Keratinocyte (primary cell): ENCODE results near the gene NEK9. TPM values are rescaled to one million over a fixed set of nuclear protein-coding genes. Genes with fewer than 3 reads are reported as not detected.

Source experiments
- DNase-seq: peaks from one replicate; pipeline ENCODE4 v3.0.0-alpha.2; 2011; ENCODE audit warnings: low read depth, missing footprints, low spot score
- FAIRE-seq: peaks from 2 replicates; lab custom pipeline; 2011; peaks lifted over from hg19 to GRCh38; lab: Jason Lieb, UNC
- H2AFZ ChIP-seq: 2 replicates; pipeline ENCODE4 v1.6.0; 2012; ENCODE audit warnings: low read length, control low read depth, inconsistent platforms; ENCODE audit not compliant: control insufficient read depth
- H3K27ac ChIP-seq: 2 replicates; pipeline ENCODE4 v1.5.1; 2011; ENCODE audit warnings: low read length; ENCODE audit not compliant: control insufficient read depth, insufficient read depth
- H3K27me3 ChIP-seq: 3 replicates; pipeline ENCODE4 v1.6.0; 2011; ENCODE audit warnings: low read length; ENCODE audit not compliant: control insufficient read depth, insufficient read depth; ENCODE audit errors: extremely low read depth
- H3K36me3 ChIP-seq, 2 experiments: 2 replicates in 1 of 2; 3 replicates in 1 of 2; pipeline ENCODE4 v1.5.1; 2011; ENCODE audit warnings: low read length in 2 of 2, mild to moderate bottlenecking in 1 of 2; ENCODE audit not compliant: control insufficient read depth in 2 of 2, insufficient read depth in 2 of 2; ENCODE audit errors: extremely low read depth in 1 of 2
- H3K4me1 ChIP-seq: 3 replicates; pipeline ENCODE4 v1.5.1; 2011; ENCODE audit warnings: low read length; ENCODE audit not compliant: control insufficient read depth, insufficient read depth; ENCODE audit errors: extremely low read depth
- H3K4me2 ChIP-seq: 3 replicates; pipeline ENCODE4 v1.6.0; 2011; ENCODE audit warnings: low read depth, low read length; ENCODE audit not compliant: control insufficient read depth, insufficient read depth; ENCODE audit errors: extremely low read depth
- H3K4me3 ChIP-seq, 3 experiments: fragments of 200-600 bp in 1 of 3; sonication (generic) in 1 of 3; 2 replicates in 2 of 3; 3 replicates in 1 of 3; pipeline ENCODE4 v1.5.1; 2011 to 2016; ENCODE audit warnings: low read length in 3 of 3, mild to moderate bottlenecking in 3 of 3, control low read depth in 2 of 3, inconsistent platforms in 1 of 3, low read depth in 1 of 3, mixed read lengths in 1 of 3, mixed run types in 1 of 3, moderate library complexity in 1 of 3; ENCODE audit not compliant: control insufficient read depth in 2 of 3, insufficient read depth in 2 of 3; ENCODE audit errors: extremely low read depth in 1 of 3
- H3K79me2 ChIP-seq: 2 replicates; pipeline ENCODE4 v1.6.0; 2012; ENCODE audit warnings: low read length; ENCODE audit not compliant: control insufficient read depth, insufficient read depth
- H3K9ac ChIP-seq: 3 replicates; pipeline ENCODE4 v1.6.0; 2011; ENCODE audit warnings: low read length; ENCODE audit not compliant: control insufficient read depth, insufficient read depth; ENCODE audit errors: extremely low read depth
- H3K9me1 ChIP-seq: 3 replicates; pipeline ENCODE4 v1.6.0; 2011; ENCODE audit warnings: low read length; ENCODE audit not compliant: control insufficient read depth, insufficient read depth; ENCODE audit errors: extremely low read depth
- H3K9me3 ChIP-seq: 2 replicates; pipeline ENCODE4 v1.5.1; 2012; ENCODE audit warnings: low read depth, low read length; ENCODE audit not compliant: control insufficient read depth
- H4K20me1 ChIP-seq: 3 replicates; pipeline ENCODE4 v1.6.0; 2011; ENCODE audit warnings: low read length; ENCODE audit not compliant: control insufficient read depth, insufficient read depth; ENCODE audit errors: extremely low read depth
- EZH2 ChIP-seq: IDR thresholded peaks from one replicate; pipeline ENCODE4 v1.6.1; 2012; ENCODE audit warnings: inconsistent platforms, mild to moderate bottlenecking, low read length, moderate library complexity
- dilution Hi-C: fragments of 300-500 bp; cut with MboI; formaldehyde crosslinking; loops from one replicate; pipeline ENCODE4 v1.7.0; 2020; ENCODE audit warnings: low sequenced_read_pairs; ENCODE audit not compliant: extremely low pct_ligation_motif_present
- polyA plus RNA-seq, 5 experiments: library from polyadenylated mRNA; depleted of rRNA in 3 of 5; stranded (reverse) in 3 of 5; stranded (forward) in 1 of 5; unstranded in 1 of 5; fragments of >200 nt; gene quantifications; 1 replicate in 1 of 5; 2 replicates in 3 of 5; 3 replicates in 1 of 5; pipeline versions ENCODE4 v1.2.1 to v1.2.3, GENCODE V29; 2011 to 2012; ENCODE audit warnings: missing spikeins in 2 of 5, low read depth in 1 of 5, low replicate concordance in 1 of 5
- TF ChIP-seq, protein P1 (sequence below), 3 experiments: IDR thresholded peaks in 1 of 3; conservative IDR thresholded peaks in 1 of 3; optimal IDR thresholded peaks in 1 of 3; 2 replicates in 2 of 3; 3 replicates in 1 of 3; pipeline versions ENCODE3 to v1.5.1; 2011; ENCODE audit warnings: low read length in 3 of 3, mild to moderate bottlenecking in 3 of 3, moderate library complexity in 2 of 3, control low read depth in 1 of 3, inconsistent platforms in 1 of 3; ENCODE audit not compliant: insufficient read depth in 2 of 3; ENCODE audit errors: extremely low read depth in 1 of 3

Gene NEK9
- polyA plus RNA-seq, 1 donor (not counting 4 experiments of a cell fraction or from before 2014, with no cell fraction given), result 43.7 TPM

DNA sequence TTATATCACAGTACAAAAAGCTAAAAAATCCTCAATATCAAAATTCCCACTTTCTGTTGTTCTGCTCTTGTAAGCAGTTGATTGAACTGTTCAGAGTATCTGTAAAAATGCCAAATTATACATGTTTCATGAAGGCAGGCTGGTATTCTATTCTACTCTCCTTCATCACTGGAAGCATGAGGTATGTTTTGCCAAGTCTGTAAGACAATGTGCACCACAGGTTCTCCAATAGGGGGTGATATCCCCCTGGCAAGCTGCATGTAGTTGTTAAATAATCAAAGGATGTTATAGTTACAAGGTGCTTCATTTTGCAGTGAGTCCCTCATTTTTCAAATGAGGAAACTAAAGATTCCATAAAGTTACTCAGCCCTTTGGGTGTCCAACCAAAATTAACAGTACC lies 15.1 kb upstream of the NEK9 start:
- no peak for DNase-seq
- H3K4me2 ChIP-seq, result no peak overlapping the region
- FAIRE-seq, result no peak
- H3K9me3 ChIP-seq, result no peaks in the 10 kb centered on the region
- peaks cover 10 to 13% of the 10 kb centered on the region in 2 experiments for H3K36me3 ChIP-seq
- dilution Hi-C loops, result no loop called here
- no peaks in the 10 kb centered on the region for H3K4me1 ChIP-seq
- H3K9me1 ChIP-seq, result peaks cover 2% of the 10 kb centered on the region
- H3K27ac ChIP-seq, result no peak overlapping the region
- H4K20me1 ChIP-seq, result peaks cover 10% of the 10 kb centered on the region
- H3K27me3 ChIP-seq, result no peaks in the 10 kb centered on the region
- peaks cover 60% of the 10 kb centered on the region for H3K79me2 ChIP-seq
- H2AFZ ChIP-seq, result no peak overlapping the region
- TF ChIP-seq, protein P1, sequence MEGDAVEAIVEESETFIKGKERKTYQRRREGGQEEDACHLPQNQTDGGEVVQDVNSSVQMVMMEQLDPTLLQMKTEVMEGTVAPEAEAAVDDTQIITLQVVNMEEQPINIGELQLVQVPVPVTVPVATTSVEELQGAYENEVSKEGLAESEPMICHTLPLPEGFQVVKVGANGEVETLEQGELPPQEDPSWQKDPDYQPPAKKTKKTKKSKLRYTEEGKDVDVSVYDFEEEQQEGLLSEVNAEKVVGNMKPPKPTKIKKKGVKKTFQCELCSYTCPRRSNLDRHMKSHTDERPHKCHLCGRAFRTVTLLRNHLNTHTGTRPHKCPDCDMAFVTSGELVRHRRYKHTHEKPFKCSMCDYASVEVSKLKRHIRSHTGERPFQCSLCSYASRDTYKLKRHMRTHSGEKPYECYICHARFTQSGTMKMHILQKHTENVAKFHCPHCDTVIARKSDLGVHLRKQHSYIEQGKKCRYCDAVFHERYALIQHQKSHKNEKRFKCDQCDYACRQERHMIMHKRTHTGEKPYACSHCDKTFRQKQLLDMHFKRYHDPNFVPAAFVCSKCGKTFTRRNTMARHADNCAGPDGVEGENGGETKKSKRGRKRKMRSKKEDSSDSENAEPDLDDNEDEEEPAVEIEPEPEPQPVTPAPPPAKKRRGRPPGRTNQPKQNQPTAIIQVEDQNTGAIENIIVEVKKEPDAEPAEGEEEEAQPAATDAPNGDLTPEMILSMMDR (optimal IDR thresholded peaks at IDR 0.05 in 1 of 3, IDR thresholded peaks at IDR 0.05 in 1 of 3, conservative IDR thresholded peaks at IDR 0.05 in 1 of 3; ENCODE audit: extremely low read depth in 1 of 3, insufficient read depth in 2 of 3, low read length in 3 of 3), result peak; percentile 20 to 45 (median 38)
- no peak for TF ChIP-seq EZH2
- no peak overlapping the region for H3K4me3 ChIP-seq
- H3K9ac ChIP-seq, result no peak overlapping the region

DNA sequence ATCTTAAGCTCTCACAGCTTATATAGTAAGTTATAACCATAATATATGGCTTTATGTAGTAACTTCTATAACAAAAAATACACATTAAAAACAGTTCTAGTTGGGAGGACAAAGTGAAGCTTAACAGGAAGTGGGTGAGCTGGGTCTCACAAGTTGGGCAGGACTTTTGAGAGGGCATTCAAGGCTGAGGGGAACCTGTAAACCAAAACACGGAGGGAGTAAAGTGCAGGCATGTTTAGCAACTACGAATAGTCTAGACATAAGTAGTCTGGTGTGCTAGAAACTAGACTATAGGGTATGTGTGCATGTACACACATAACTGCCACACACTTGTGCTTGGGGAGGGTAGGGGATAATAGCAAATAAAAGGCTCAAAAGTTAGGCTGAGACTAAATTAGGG lies 14.2 kb upstream of the NEK9 start:
- Histone ChIP-seq H3K4me1 (no peaks in the 10 kb centered on the region), H3K9me3 (no peaks in the 10 kb centered on the region), H3K27ac (no peak overlapping the region), H3K9ac (no peak overlapping the region), H3K4me3 (no peak overlapping the region), H3K79me2 (peaks cover 57% of the 10 kb centered on the region), H4K20me1 (peaks cover 10% of the 10 kb centered on the region), H2AFZ (no peak overlapping the region), H3K36me3 (peaks cover 6 to 13% of the 10 kb centered on the region in 2 experiments), H3K4me2 (no peak overlapping the region), H3K9me1 (peaks cover 2% of the 10 kb centered on the region), H3K27me3 (no peaks in the 10 kb centered on the region)
- dilution Hi-C loops, result no loop called here
- FAIRE-seq (no peak), DNase-seq (no peak)
- TF ChIP-seq, protein P1 (optimal IDR thresholded peaks at IDR 0.05 in 1 of 3, IDR thresholded peaks at IDR 0.05 in 1 of 3, conservative IDR thresholded peaks at IDR 0.05 in 1 of 3; ENCODE audit: extremely low read depth in 1 of 3, insufficient read depth in 2 of 3, low read length in 3 of 3), result no peak
- TF ChIP-seq EZH2, result no peak
